Epithelial cell of prostate (primary cell): ENCODE results near the gene OXER1.
A peak's percentile ranks its signal among the peaks of the same experiment; 100 is the strongest.

Source experiments
- DNase-seq: peaks from one replicate; pipeline ENCODE4 v3.0.0-alpha.2; 2011; ENCODE audit warnings: low read depth, low spot score
- H3K27ac ChIP-seq: fragments of 450-650 bp; 2 replicates; pipeline ENCODE4 v1.5.1; 2017; ENCODE audit warnings: mild to moderate bottlenecking

Gene OXER1

DNA sequence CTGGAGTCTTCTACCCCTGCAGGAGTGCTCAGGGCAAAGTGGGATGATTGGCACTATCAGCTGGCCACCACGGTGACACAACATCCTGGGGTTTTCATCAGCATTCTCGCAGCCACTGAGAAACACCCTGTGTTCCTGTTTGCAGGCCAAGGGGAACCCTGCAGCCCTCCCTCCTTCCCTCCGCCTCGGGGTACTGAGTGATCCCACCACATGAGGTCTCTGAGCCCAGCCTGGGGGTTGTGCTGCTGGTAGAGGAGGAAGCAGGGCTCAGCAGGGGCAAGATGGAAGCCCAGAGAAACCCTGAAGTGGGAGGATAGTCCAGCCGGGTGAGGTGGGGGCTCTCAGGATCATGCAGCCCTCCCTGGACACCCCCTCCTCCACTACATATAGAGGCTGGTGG, at the start of gene OXER1:
OXER1 (minus strand) TSS at position 40 of the 400 bp plus-strand sequence. CDS start 73 bp downstream, outside the sequence.
- no peak for DNase-seq
- no peak within 1 kb of the TSS for H3K27ac ChIP-seq

DNA sequence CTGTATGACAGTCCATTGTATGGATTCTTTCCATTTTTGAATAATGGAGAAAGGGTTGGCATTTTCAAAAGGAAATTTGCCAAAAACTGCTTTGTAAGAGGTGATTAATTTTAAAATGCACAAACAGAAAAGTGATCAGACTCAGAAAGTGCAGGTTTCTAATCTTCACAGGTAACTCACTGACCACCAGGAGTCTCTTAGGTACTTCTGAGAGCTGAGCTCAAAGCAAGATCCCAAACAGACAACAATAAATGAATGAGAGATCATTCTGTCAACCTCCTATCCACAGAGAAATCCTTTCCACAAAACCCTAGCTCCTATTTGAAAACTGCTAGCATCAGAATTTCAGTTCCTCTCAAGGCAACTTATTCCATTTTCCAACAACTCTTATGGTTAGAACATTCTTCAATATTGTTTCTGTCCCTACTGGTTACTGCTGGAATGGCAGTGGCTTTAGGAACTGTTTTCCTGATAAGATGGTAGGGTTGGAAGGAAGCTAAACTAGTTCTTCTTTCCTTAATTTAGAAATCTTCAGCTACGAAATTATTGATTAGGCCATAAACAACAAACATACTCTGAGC, 49.1 kb upstream of the OXER1 start:
- H3K27ac ChIP-seq = no peak overlapping the region
- no peak for DNase-seq

- no peak for DNase-seq
- peak overlapping the region; percentile 92 for H3K27ac ChIP-seq
Measured at GRCh38 chr2:42810971-42811811, 47.3 kb upstream of the OXER1 start.

DNA sequence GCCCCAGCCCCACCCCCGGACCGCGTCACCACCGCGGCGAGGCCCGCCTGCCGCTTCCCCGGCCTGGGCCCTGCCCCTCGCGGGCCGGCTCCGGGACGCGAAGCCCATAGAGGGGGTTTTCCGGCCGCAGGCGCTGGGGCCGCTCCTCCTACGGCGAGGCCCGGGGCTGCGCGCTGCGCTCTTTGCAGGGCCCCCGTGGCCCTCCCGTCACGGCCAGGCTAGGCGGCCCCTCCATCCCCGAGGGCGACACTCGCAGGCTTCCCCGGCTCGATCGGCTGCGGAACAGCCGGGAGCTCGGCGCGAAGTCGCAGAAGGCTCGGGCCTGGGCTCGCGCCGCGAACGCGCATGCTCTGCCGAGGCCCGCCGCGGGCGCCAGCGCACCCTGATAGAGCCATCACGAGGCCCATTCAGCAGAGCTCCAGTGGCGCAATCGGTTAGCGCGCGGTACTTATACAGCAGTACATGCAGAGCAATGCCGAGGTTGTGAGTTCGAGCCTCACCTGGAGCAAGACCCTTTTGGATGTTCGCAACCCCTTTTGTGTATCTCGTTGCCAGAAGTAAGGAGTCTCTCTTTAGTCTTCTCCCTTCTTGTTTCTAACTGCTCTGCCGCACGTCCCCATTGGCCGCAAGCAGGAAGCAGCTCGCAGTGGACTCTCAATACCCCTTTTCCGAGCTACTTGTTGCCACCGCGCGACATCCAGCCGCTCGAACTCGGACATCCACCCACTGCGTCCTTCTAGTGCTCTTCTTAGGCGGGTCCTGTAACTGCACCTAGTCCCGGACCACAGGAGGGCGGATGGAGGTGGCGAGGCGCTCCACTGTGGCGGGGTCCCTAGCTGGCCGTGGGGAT, 46.4 kb upstream of the OXER1 start:
- peak; percentile 85 for DNase-seq
- peak overlapping the region; percentile 92 for H3K27ac ChIP-seq

- DNase-seq = no peak
Measured at GRCh38 chr2:42809819-42810120, 45.8 kb upstream of the OXER1 start.

GRCh38 chr2:42809131-42809818, 45.3 kb upstream of the OXER1 start:
- peak overlapping the region; percentile 92 for H3K27ac ChIP-seq
- no peak for DNase-seq

More at GRCh38 chr2:42809819-42810120, 45.8 kb upstream of the OXER1 start:
- H3K27ac ChIP-seq = peak overlapping the region; percentile 92

GRCh38 chr2:42808301-42808700, 44.4 kb upstream of the OXER1 start:
- H3K27ac ChIP-seq = no peak overlapping the region
- no peak for DNase-seq

DNA sequence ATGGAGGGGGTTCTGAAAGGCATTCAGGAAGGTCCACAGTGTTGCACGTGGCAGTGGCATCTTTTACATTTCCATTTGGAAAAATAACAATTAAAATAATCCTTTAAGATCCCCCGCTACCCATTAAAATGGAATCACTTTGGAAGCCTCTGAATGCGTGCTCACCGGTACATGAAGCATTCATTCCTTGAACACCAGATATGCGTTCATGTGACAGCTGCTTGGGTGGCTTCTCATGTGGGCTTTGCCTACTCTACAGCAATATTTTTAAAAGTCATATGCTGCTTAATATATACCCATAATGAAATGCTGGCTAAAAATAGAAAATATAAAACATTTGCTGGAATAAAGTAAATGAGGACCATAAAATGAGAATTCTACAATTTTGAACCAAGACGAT, 42.9 kb upstream of the OXER1 start:
- H3K27ac ChIP-seq = no peak overlapping the region
- no peak for DNase-seq

DNA sequence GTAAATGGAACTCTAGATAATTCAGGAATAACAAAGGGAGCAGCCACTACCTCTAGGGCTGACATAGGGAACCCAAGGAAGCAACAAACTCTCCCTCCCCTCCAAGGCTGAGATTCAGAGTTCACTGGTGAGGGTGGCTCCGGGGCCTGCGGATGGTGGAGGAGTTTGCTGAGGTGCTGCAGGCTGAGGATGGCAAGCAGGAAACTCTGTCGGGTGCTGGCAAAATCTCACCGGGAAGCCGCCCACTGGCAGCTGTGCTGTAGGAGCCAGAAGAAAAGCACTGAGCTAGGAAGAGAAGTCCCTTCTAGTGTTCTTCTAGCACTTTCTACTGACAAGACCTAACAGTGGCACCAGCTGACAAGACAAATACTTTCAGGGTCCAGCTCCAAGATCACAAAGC, 41.0 kb upstream of the OXER1 start:
- H3K27ac ChIP-seq = no peak overlapping the region
- no peak for DNase-seq

DNA sequence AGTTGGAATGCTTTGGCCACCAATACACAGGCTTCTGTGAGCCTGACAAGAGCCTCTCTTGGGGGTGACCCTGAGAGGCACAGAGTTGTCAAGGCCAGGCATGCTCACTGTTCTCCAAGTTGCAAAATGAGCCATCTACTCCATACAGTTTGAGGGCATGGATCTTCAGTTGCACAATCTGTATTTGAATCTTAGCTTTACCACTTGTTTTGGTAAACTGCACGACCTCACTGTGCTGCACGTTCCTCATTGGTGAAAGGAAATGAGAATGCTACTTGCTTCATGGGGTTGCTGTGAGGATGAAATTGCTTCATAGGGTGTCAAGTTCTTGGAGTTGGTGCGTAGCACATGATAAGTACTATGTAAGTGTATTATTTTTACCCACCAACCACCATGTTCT, 40.4 kb upstream of the OXER1 start:
- DNase-seq = no peak
- no peak overlapping the region for H3K27ac ChIP-seq

GRCh38 chr2:42802150-42802549, 38.2 kb upstream of the OXER1 start:
- DNase-seq = no peak
- H3K27ac ChIP-seq = no peak overlapping the region

- H3K27ac ChIP-seq = no peak overlapping the region
- DNase-seq = no peak
Measured at GRCh38 chr2:42801381-42801780, 37.4 kb upstream of the OXER1 start.

DNA sequence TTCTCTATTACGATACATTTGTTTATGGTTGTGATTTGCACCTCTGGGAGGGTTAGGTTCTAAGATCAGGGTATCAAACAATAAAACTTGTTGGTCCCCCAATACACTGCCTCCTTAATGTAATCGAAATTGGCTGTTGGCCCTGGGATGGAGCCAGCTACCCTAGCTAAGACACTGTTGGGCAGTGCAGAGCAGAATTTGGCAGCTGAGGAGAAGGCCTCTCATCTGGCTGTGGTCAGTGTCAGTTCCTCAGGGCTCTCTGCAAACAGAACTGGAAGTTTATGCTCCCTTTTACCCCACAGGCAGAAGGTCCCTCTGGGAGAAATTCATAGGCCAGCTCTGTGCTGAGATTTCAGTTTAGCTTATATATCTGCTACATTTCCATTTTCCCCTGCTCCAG, 37.0 kb upstream of the OXER1 start:
- no peak overlapping the region for H3K27ac ChIP-seq
- DNase-seq = no peak

GRCh38 chr2:42800461-42800962, 36.6 kb upstream of the OXER1 start:
- no peak overlapping the region for H3K27ac ChIP-seq
- no peak for DNase-seq

GRCh38 chr2:42799881-42800280, 35.9 kb upstream of the OXER1 start:
- DNase-seq = no peak
- H3K27ac ChIP-seq = no peak overlapping the region

- DNase-seq = no peak
- no peak overlapping the region for H3K27ac ChIP-seq
Measured at GRCh38 chr2:42797281-42797680, 33.3 kb upstream of the OXER1 start.

GRCh38 chr2:42796427-42797248, 32.7 kb upstream of the OXER1 start:
- peak overlapping the region; percentile 77 for H3K27ac ChIP-seq
- no peak for DNase-seq

GRCh38 chr2:42795841-42796301, 31.9 kb upstream of the OXER1 start:
- H3K27ac ChIP-seq = peak overlapping the region; percentile 77

GRCh38 chr2:42795275-42795674, 31.3 kb upstream of the OXER1 start:
- no peak for DNase-seq
- H3K27ac ChIP-seq = peak overlapping the region; percentile 77

More at GRCh38 chr2:42795841-42796301, 31.9 kb upstream of the OXER1 start:
- DNase-seq = peak; percentile 70
